Heart right ventricle (tissue), 16 donors: Measurements from ENCODE around the gene KIF5C. TPM values are rescaled to one million over a fixed set of nuclear protein-coding genes. Genes with fewer than 3 reads are reported as not detected.

Source experiments
- ATAC-seq, 8 donors: fragments of 200-7000 bp; cut with Tn5 transposase; one replicate each; pipeline ENCODE4 v1.9.1; 2020; ENCODE audit warnings: mild to moderate bottlenecking in 8 of 8, moderate library complexity in 8 of 8, moderate number of reproducible peaks in 1 of 8
- DNase-seq, 2 donors: peaks; one replicate each; pipeline ENCODE4 v3.0.0-alpha.2; 2020
- H3K27ac ChIP-seq, 10 donors: fragments of 200-600 bp; sonication (generic) in 2 of 10; one replicate each; pipeline versions ENCODE4 v1.5.0 to v1.8.0; 2020 to 2022; ENCODE audit warnings: mild to moderate bottlenecking in 3 of 10
- H3K27me3 ChIP-seq, 7 donors: fragments of 200-600 bp; one replicate each; pipeline ENCODE4 v1.8.0; 2021 to 2022; ENCODE audit warnings: mild to moderate bottlenecking in 2 of 7
- H3K36me3 ChIP-seq, 9 donors: fragments of 200-600 bp; sonication (generic) in 1 of 9; one replicate each; pipeline versions ENCODE4 v1.5.0 to v1.8.0; 2020 to 2022; ENCODE audit warnings: mild to moderate bottlenecking in 2 of 9
- H3K4me1 ChIP-seq, 9 donors: fragments of 200-600 bp; sonication (generic) in 1 of 9; one replicate each; pipeline versions ENCODE4 v1.5.0 to v1.8.0; 2020 to 2022; ENCODE audit warnings: mild to moderate bottlenecking in 4 of 9
- H3K4me3 ChIP-seq, 10 donors: fragments of 200-600 bp; sonication (generic) in 2 of 10; one replicate each; pipeline versions ENCODE4 v1.5.0 to v1.8.0; 2020 to 2022; ENCODE audit warnings: mild to moderate bottlenecking in 7 of 10, moderate library complexity in 2 of 10
- H3K9me3 ChIP-seq, 11 donors: fragments of 200-600 bp in 10 of 11; sonication (generic) in 2 of 11; one replicate each; pipeline versions ENCODE4 v1.5.0 to v1.8.0; 2013 to 2022; ENCODE audit warnings: mild to moderate bottlenecking in 2 of 11, control low read depth in 1 of 11, moderate library complexity in 1 of 11
- CTCF ChIP-seq, 9 donors: fragments of 200-600 bp; sonication (generic) in 2 of 9; IDR thresholded peaks; one replicate each; pipeline versions ENCODE4 v1.5.0 to v1.8.0; 2021 to 2022; ENCODE audit warnings: antibody characterized with exemption in 9 of 9, mild to moderate bottlenecking in 5 of 9, moderate library complexity in 1 of 9
- WGBS, 2 donors: extraction: QIAGEN DNeasy Blood & Tissue Kit; methylation state at CpG; one replicate each; pipeline ENCODE4 v1.1.7; 2013; ENCODE audit warnings: inconsistent platforms in 1 of 2; 5-methylcytosine and 5-hydroxymethylcytosine counted together
- intact Hi-C, 10 donors: fragments of 100-400 bp; cut with DNase I; formaldehyde crosslinking; loops; one replicate each; pipeline versions ENCODE4 v1.11.1 to v1.14.2; 2022
- long read RNA-seq, 3 donors: library from polyadenylated mRNA; unstranded; transcript quantifications; one replicate each; pipeline ENCODE4 v2.0.0, GENCODE V29; 2020 to 2021
- polyA plus RNA-seq, 2 donors: library from polyadenylated mRNA; stranded (reverse); fragments of 200-250 nt; gene quantifications; one replicate each; pipeline ENCODE4 v1.2.3, GENCODE V29; 2013
- total RNA-seq, 10 donors: library from RNA; stranded (reverse); fragmentation: NEBNext Ultra II Directional in 3 of 10; extraction: Animal tissue kit (Norgen Biotek cat#: 25700) in 3 of 10; gene quantifications; one replicate each; pipeline versions ENCODE4 v1.2.1 to v1.2.4, GENCODE V29; 2021 to 2023
- donor health status: Arrhythmogenic right ventricular cardiomyopathy.
- donor health status: ischemic (EF 13 %, LVEDD 7.1; RV severe dilation, severe dysfunction).
- donor health status: healthy with polysubstance abuse.
- donor health status: DM: no; HTN: yes; CAD: no.
- donor health status: DM: no; HTN: no; CAD: no.
- donor health status: ischemic (EF 25% LVEDD 6.9; RV normal size, moderate dysfunction).
- donor health status: ischemic (EF 25% LVEDD 5.7; RV mildly dilated, moderate dysfunction).
- donor health status: healthy.
- donor health status: DM: yes; HTN: yes; CAD: no.
- donor health status: Ischemic cardiomyopathy.
- donor health status: ischemic (EF 35%, LVEDD 5.7; RV mildly dilated, moderate dysfunction).
- donor health status: nonischemic (EF 11% LVEDD 7.7; RV severe dilation, severe dysfunction).
- donor health status: DM: yes; HTN: yes; CAD: no.
- donor health status: PGD.
- donor health status: ischemic (EF 29% LVEDD 5.4; RV normal size, mild dysfunction).
- donor health status: nonischemic (EF 23%, LVEDD 6.1; RV moderate dilation, normal function).

The KIF5C gene
- total RNA-seq, result under 1 TPM; 0.21 to 0.94 (median 0.43) TPM
- under 1 TPM; 0.25 to 0.44 TPM for polyA plus RNA-seq
- long read RNA-seq, donor 1, partial matches to known transcripts, result 1 of 1 reads
- long read RNA-seq, donor 1, other reads (novel, unspliced or antisense), result 0 of 1 reads
- long read RNA-seq, donor 2, result 0 reads
- long read RNA-seq, donor 3, result 0 reads

GRCh38 chr2:148874868-148875341 lies at the start of gene KIF5C:
Gene KIF5C (plus strand): TSS chr2:148875227. CDS start chr2:148875618, 391 bp downstream.
- peaks cover 23 to 82% (median 42%) of the 10 kb centered on the region in 7 donors for H3K27me3 ChIP-seq
- ATAC-seq, result peak; percentile 90 to 97 (median 95)
- WGBS, 2 donors, result 1 to 2% methylated on average over 35 to 39 of the region's 39 CpGs
- DNase-seq, result peak; percentile 76 to 83
- no peaks in the 10 kb centered on the region for H3K36me3 ChIP-seq
- peaks cover 13 to 26% (median 21%) of the 10 kb centered on the region in 9 donors for H3K4me1 ChIP-seq
- H3K9me3 ChIP-seq, result no peaks in the 10 kb centered on the region
- H3K4me3 ChIP-seq, result peak within 1 kb of the TSS; percentile 32 to 67 (median 54)
- H3K27ac ChIP-seq, result no peak within 1 kb of the TSS
- no peak for TF ChIP-seq CTCF (IDR thresholded peaks at IDR 0.05)
- intact Hi-C loops, result no loop called here

GRCh38 chr2:148826791-148827190 lies 48.2 kb upstream of the KIF5C start:
- Histone ChIP-seq H3K4me3 (no peak overlapping the region), H3K9me3 (no peaks in the 10 kb centered on the region), H3K27ac (no peak overlapping the region), H3K27me3 (no peaks in the 10 kb centered on the region), H3K4me1 (no peaks in the 10 kb centered on the region), H3K36me3 (no peaks in the 10 kb centered on the region)
- no peak for DNase-seq
- intact Hi-C loops, result no loop called here
- no peak for ATAC-seq
- TF ChIP-seq CTCF (IDR thresholded peaks at IDR 0.05), result no peak

GRCh38 chr2:148828941-148829340 lies 46.1 kb upstream of the KIF5C start:
- 65 to 76% methylated on average over 2 of the region's 2 CpGs for WGBS, 2 donors
- TF ChIP-seq CTCF (IDR thresholded peaks at IDR 0.05), result no peak

GRCh38 chr2:148829618-148830017 lies 45.4 kb upstream of the KIF5C start:
- no peaks in the 10 kb centered on the region for H3K9me3 ChIP-seq
- no peaks in the 10 kb centered on the region for H3K36me3 ChIP-seq
- H3K4me1 ChIP-seq, result no peaks in the 10 kb centered on the region
- H3K27me3 ChIP-seq, result peaks cover 0 to 4% (median 0%) of the 10 kb centered on the region in 7 donors
- no peak for DNase-seq
- WGBS, 2 donors, result 86% methylated on average over 3 of the region's 3 CpGs
- H3K27ac ChIP-seq, result no peak overlapping the region
- intact Hi-C loops, result no loop called here
- no peak for ATAC-seq
- TF ChIP-seq CTCF (IDR thresholded peaks at IDR 0.05), result no peak
- no peak overlapping the region for H3K4me3 ChIP-seq

More at GRCh38 chr2:148828941-148829340, 46.1 kb upstream of the KIF5C start:
- intact Hi-C loops, result no loop called here
- Histone ChIP-seq H3K4me3 (no peak overlapping the region), H3K27me3 (no peaks in the 10 kb centered on the region), H3K27ac (no peak overlapping the region), H3K9me3 (no peaks in the 10 kb centered on the region), H3K4me1 (no peaks in the 10 kb centered on the region), H3K36me3 (no peaks in the 10 kb centered on the region)
- no peak for ATAC-seq
- no peak for DNase-seq
